ENCODE results near the gene IFNA5. TPM values are rescaled to one million over a fixed set of nuclear protein-coding genes. Genes with fewer than 3 reads are reported as not detected.

The IFNA5 gene
- total RNA-seq, 4 donors from 2014 or later, result 0.51 TPM; not detected in 3

GRCh38 chr9:21289848-21290247, 15.3 kb downstream of the IFNA5 start:
- TF ChIP-seq CTCF (IDR thresholded peaks at IDR 0.05; ENCODE audit: low read depth), result no peak

- no peak for TF ChIP-seq CTCF (IDR thresholded peaks at IDR 0.05; ENCODE audit: low read depth)
Measured at GRCh38 chr9:21287280-21287679, 17.8 kb downstream of the IFNA5 start.

GRCh38 chr9:21286659-21287058, 18.5 kb downstream of the IFNA5 start:
- no peak for TF ChIP-seq CTCF (IDR thresholded peaks at IDR 0.05; ENCODE audit: low read depth)

- TF ChIP-seq CTCF (IDR thresholded peaks at IDR 0.05; ENCODE audit: low read depth), result no peak
Measured at GRCh38 chr9:21286099-21286498, 19.0 kb downstream of the IFNA5 start.

GRCh38 chr9:21281275-21281674, 23.8 kb downstream of the IFNA5 start:
- no peak for TF ChIP-seq CTCF (IDR thresholded peaks at IDR 0.05; ENCODE audit: low read depth)

- TF ChIP-seq CTCF (IDR thresholded peaks at IDR 0.05; ENCODE audit: low read depth), result no peak
Measured at GRCh38 chr9:21268347-21268657, 36.8 kb downstream of the IFNA5 start.

- no peak for TF ChIP-seq CTCF (IDR thresholded peaks at IDR 0.05; ENCODE audit: low read depth)
Measured at GRCh38 chr9:21267485-21268346, 37.4 kb downstream of the IFNA5 start.

Data from subcutaneous adipose tissue (tissue), 4 donors.